WTC11 (cell line): Measurements from ENCODE around the gene RYR1. TPM values are rescaled to one million over a fixed set of nuclear protein-coding genes. Genes with fewer than 3 reads are reported as not detected.
"Not testable (repeated sequence)": the region's sequence is repeated elsewhere in the genome, so short reads cannot be mapped to it uniquely, and the experiment has no call there.

Experiments
- ATAC-seq: fragments of 200-7000 bp; cut with Tn5 transposase; 2 replicates; pipeline ENCODE4 v1.10.0; 2021; ENCODE audit warnings: mild to moderate bottlenecking, moderate library complexity
- CTCF ChIA-PET: fragments of 300-600 bp; sonication (Branson Sonifier 250); formaldehyde crosslinking; loops from one replicate; lab custom pipeline; 2021; ENCODE audit warnings: antibody characterized with exemption; lab: Charles Lee
- POLR2A ChIA-PET: fragments of 350-600 bp; sonication (Branson Sonifier 250); formaldehyde crosslinking; loops from one replicate; lab custom pipeline; 2021; ENCODE audit warnings: antibody characterized with exemption; lab: Charles Lee
- DNase-seq: peaks from one replicate; pipeline ENCODE4 v3.0.0; 2021; ENCODE audit warnings: low spot score
- H3K27ac Mint-ChIP-seq: 2 replicates; pipeline ENCODE4 v1.8.0; 2021; ENCODE audit warnings: mixed read lengths
- H3K27me3 Mint-ChIP-seq: 2 replicates; pipeline ENCODE4 v1.8.0; 2021; ENCODE audit warnings: low read depth, mild to moderate bottlenecking, moderate library complexity, mixed read lengths
- H3K36me3 Mint-ChIP-seq: 2 replicates; pipeline ENCODE4 v1.8.0; 2021; ENCODE audit warnings: mixed read lengths
- H3K4me1 Mint-ChIP-seq: 2 replicates; pipeline ENCODE4 v1.8.0; 2022; ENCODE audit warnings: mixed read lengths
- H3K4me3 Mint-ChIP-seq: 2 replicates; pipeline ENCODE4 v1.8.0; 2021; ENCODE audit warnings: mild to moderate bottlenecking, moderate library complexity, mixed read lengths
- H3K9me3 Mint-ChIP-seq: 2 replicates; pipeline ENCODE4 v1.8.0; 2021; ENCODE audit warnings: mixed read lengths
- ATF3 ChIP-seq: sonication (generic); formaldehyde crosslinking; conservative IDR thresholded peaks from 2 replicates; pipeline ENCODE4 v1.8.1; 2022; ENCODE audit warnings: mild to moderate bottlenecking, missing genetic modification reagents
- CREB1 ChIP-seq: sonication (generic); formaldehyde crosslinking; IDR thresholded peaks from 2 replicates; pipeline ENCODE4 v1.8.0; 2023; ENCODE audit warnings: mild to moderate bottlenecking, missing genetic modification reagents
- E2F1 ChIP-seq: sonication (generic); formaldehyde crosslinking; IDR thresholded peaks from 2 replicates; pipeline ENCODE4 v1.8.0; 2022; ENCODE audit warnings: mild to moderate bottlenecking, missing genetic modification reagents
- FOXP1 ChIP-seq: sonication (generic); formaldehyde crosslinking; IDR thresholded peaks from 2 replicates; pipeline ENCODE4 v1.8.0; 2022; ENCODE audit warnings: missing genetic modification reagents, mild to moderate bottlenecking, moderate library complexity, borderline replicate concordance
- NFATC4 ChIP-seq: fragments of 250-450 bp; sonication (Bioruptor Pico); IDR thresholded peaks from 2 replicates; pipeline ENCODE4 v1.9.0; 2021; ENCODE audit warnings: mild to moderate bottlenecking
- NR3C1 ChIP-seq: sonication (generic); formaldehyde crosslinking; conservative IDR thresholded peaks from 2 replicates; pipeline ENCODE4 v1.8.1; 2023; ENCODE audit warnings: low read depth, mild to moderate bottlenecking, missing genetic modification reagents
- PRDM15 ChIP-seq: sonication (generic); formaldehyde crosslinking; IDR thresholded peaks from 2 replicates; pipeline ENCODE4 v1.8.0; 2022; ENCODE audit warnings: missing genetic modification reagents
- PREB ChIP-seq: sonication (generic); formaldehyde crosslinking; IDR thresholded peaks from 2 replicates; pipeline ENCODE4 v1.8.1; 2022; ENCODE audit warnings: mild to moderate bottlenecking, missing genetic modification reagents, moderate library complexity, borderline replicate concordance
- ZNF138 ChIP-seq: sonication (generic); formaldehyde crosslinking; conservative IDR thresholded peaks from 2 replicates; pipeline ENCODE4 v1.8.1; 2022; ENCODE audit warnings: mild to moderate bottlenecking, moderate library complexity, missing genetic modification reagents
- ZNF423 ChIP-seq: fragments of 250-450 bp; sonication (Bioruptor Pico); IDR thresholded peaks from 2 replicates; pipeline ENCODE4 v2.1.2; 2022; ENCODE audit warnings: mild to moderate bottlenecking, moderate library complexity
- total RNA-seq: library from RNA; stranded (reverse); gene quantifications from 3 replicates; pipeline ENCODE4 v1.2.3, GENCODE V29; 2021

RYR1 gene
- total RNA-seq, 1 experiment from 2014 or later: 24.2 TPM

- Mint-ChIP-seq H3K27ac (no peak overlapping the region), H3K27me3 (no peaks in the 10 kb centered on the region), H3K4me3 (no peak overlapping the region), H3K9me3 (no peaks in the 10 kb centered on the region), H3K4me1 (no peaks in the 10 kb centered on the region), H3K36me3 (peaks cover 10% of the 10 kb centered on the region)
- DNase-seq (no peak), ATAC-seq (no peak)
- ChIA-PET POLR2A (no interaction called here), CTCF (no interaction called here)
- TF ChIP-seq NR3C1 (CRISPR knock-in tag) (no peak), ZNF423 (CRISPR knock-in tag) (no peak)
Observed at GRCh38 chr19:38556521-38557174, 123.2 kb downstream of the RYR1 start.

- ChIA-PET CTCF (interaction anchor here (1.0 kb wide), 1 partner anchor 10 kb away, joined by 3 read pairs; no protein-coding TSS in a partner anchor), POLR2A (no interaction called here)
- H3K27me3 Mint-ChIP-seq: no peaks in the 10 kb centered on the region
- no peak overlapping the region for H3K4me3 Mint-ChIP-seq
- H3K27ac Mint-ChIP-seq: peak overlapping the region; percentile 10; the same call in 1 of the 2 replicates
- ATAC-seq (no peak), DNase-seq (no peak)
- no peak for TF ChIP-seq ATF3 (CRISPR knock-in tag)
- no peak for TF ChIP-seq PRDM15 (CRISPR knock-in tag)
- no peak for TF ChIP-seq ZNF138
- TF ChIP-seq PREB (CRISPR knock-in tag): no peak
- no peak for TF ChIP-seq CREB1 (CRISPR knock-in tag)
- TF ChIP-seq E2F1 (CRISPR knock-in tag): no peak
- no peak for TF ChIP-seq FOXP1
- no peak for TF ChIP-seq NFATC4 (CRISPR knock-in tag)
- no peaks in the 10 kb centered on the region for H3K4me1 Mint-ChIP-seq
- peaks cover 15% of the 10 kb centered on the region for H3K36me3 Mint-ChIP-seq
- H3K9me3 Mint-ChIP-seq: no peaks in the 10 kb centered on the region
Observed at GRCh38 chr19:38557205-38557799, 123.8 kb downstream of the RYR1 start.

GRCh38 chr19:38558933-38559332, 125.4 kb downstream of the RYR1 start:
- H3K27ac Mint-ChIP-seq, ATAC-seq, H3K4me3 Mint-ChIP-seq, CTCF ChIA-PET, H3K4me1 Mint-ChIP-seq, DNase-seq, H3K9me3 Mint-ChIP-seq, H3K27me3 Mint-ChIP-seq: not testable (repeated sequence)
- peaks cover 17% of the 10 kb centered on the region for H3K36me3 Mint-ChIP-seq
- POLR2A ChIA-PET: interaction anchor here (0.7 kb wide), 1 partner anchor 1602 kb away, joined by 12 read pairs; no protein-coding TSS in a partner anchor
